GM21723 (cell line): Measurements from ENCODE around the gene IL3.
A peak's percentile ranks its signal among the peaks of the same experiment; 100 is the strongest.

Source experiments
- ATAC-seq: cut with Tn5 transposase; IDR thresholded peaks from one replicate; pipeline ENCODE4 v1.9.1; 2021; ENCODE audit warnings: mild to moderate bottlenecking, moderate library complexity; ENCODE audit not compliant: unreplicated experiment

Gene IL3

GRCh38 chr5:132025403-132025971 lies 35.0 kb upstream of the IL3 start:
- ATAC-seq: no peak

- no peak for ATAC-seq
These were observed 33.9 kb upstream of the IL3 start for GRCh38 chr5:132026516-132027008.

- peak; percentile 48 for ATAC-seq
These were observed 33.4 kb upstream of the IL3 start for GRCh38 chr5:132027027-132027426.

- ATAC-seq: no peak
These were observed 30.7 kb upstream of the IL3 start for GRCh38 chr5:132029609-132030330.

- ATAC-seq: no peak
These were observed 29.8 kb upstream of the IL3 start for GRCh38 chr5:132030610-132031009.

GRCh38 chr5:132032196-132032595 lies 28.3 kb upstream of the IL3 start:
- ATAC-seq: no peak

- no peak for ATAC-seq
These were observed 27.3 kb upstream of the IL3 start for GRCh38 chr5:132033122-132033521.

- no peak for ATAC-seq
These were observed 23.1 kb upstream of the IL3 start for GRCh38 chr5:132037353-132037752.

GRCh38 chr5:132044207-132044606 lies 16.2 kb upstream of the IL3 start:
- no peak for ATAC-seq

- ATAC-seq: no peak
These were observed 13.6 kb upstream of the IL3 start for GRCh38 chr5:132046880-132047299.

GRCh38 chr5:132049093-132049492 lies 11.4 kb upstream of the IL3 start:
- ATAC-seq: no peak

GRCh38 chr5:132049559-132049958 lies 10.9 kb upstream of the IL3 start:
- no peak for ATAC-seq

- no peak for ATAC-seq
These were observed 10.3 kb upstream of the IL3 start for GRCh38 chr5:132050136-132050535.

- no peak for ATAC-seq
These were observed 9.5 kb upstream of the IL3 start for GRCh38 chr5:132050661-132051552.

- ATAC-seq: no peak
These were observed 7.9 kb upstream of the IL3 start for GRCh38 chr5:132052520-132052919.

GRCh38 chr5:132053483-132053882 lies 7.0 kb upstream of the IL3 start:
- no peak for ATAC-seq

- no peak for ATAC-seq
These were observed 6.3 kb upstream of the IL3 start for GRCh38 chr5:132054031-132054696.

GRCh38 chr5:132054697-132055440 lies 5.6 kb upstream of the IL3 start:
- no peak for ATAC-seq

- no peak for ATAC-seq
These were observed 5.0 kb upstream of the IL3 start for GRCh38 chr5:132055441-132055807.

- no peak for ATAC-seq
These were observed 4.4 kb upstream of the IL3 start for GRCh38 chr5:132055808-132056609.
